Epithelial cell of esophagus (primary cell): ENCODE measurements around the gene LNP1.
A peak's percentile ranks its signal among the peaks of the same experiment; 100 is the strongest.
"Not testable (repeated sequence)": the region's sequence is repeated elsewhere in the genome, so short reads cannot be mapped to it uniquely, and the experiment has no call there.

Source experiments
- DNase-seq: peaks from one replicate; pipeline ENCODE4 v3.0.0; 2010; ENCODE audit warnings: low read depth
- H3K4me3 ChIP-seq: 2 replicates; pipeline ENCODE4 v1.5.1; 2011; ENCODE audit warnings: mild to moderate bottlenecking, low read length, control low read depth
- CTCF ChIP-seq: IDR thresholded peaks from 2 replicates; pipeline ENCODE4 v1.5.1; 2011; ENCODE audit warnings: low read depth, mild to moderate bottlenecking, low read length, control low read depth, inconsistent platforms; ENCODE audit not compliant: insufficient read depth; ENCODE audit errors: missing control alignments

LNP1 gene

DNA sequence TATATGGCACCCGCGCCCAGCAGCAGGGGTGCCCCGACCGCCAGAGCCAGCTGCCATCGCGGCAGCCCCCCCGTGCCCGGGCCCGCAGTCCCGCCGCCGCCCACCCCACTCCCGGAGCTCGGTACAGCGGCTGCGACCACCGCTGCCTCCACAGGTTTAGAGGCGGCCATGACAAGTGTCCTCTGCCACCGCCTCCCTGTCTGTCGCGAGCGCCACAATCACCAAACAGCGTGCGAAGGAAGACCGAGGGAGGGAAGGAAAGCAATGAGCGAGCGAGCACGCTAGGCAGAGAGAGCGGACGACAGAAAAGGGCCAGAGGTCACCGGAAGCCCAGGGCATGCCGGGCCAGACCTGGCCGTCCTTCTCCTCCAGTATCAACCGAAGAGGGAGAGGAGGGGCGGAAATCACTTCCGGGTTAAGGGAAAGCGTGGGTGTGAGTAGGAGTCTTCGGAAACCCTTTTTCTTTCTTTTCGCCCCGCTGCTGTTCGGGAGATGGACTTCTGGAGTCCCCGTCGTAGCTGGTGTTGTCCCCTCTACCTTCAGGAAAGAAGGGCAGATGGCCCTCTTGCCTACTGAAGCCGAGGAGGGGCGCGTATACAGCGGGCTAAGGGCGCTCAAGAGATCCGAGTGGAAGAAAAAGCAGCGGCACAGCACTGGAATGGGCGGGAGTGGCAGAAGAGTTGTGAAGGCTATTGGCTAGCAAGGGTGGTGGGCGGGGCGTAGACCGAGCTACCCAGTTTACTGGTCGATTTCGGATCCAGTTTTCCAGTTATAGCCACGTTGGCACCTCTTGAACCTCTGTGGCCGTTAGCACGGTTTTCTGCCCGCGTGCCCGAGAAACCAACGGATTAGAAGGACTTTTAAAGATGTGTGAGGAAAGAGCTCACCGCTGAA lies at the start of gene LNP1, which contains the start of gene TOMM70:
LNP1 (plus strand) TSS at position 760 of the 894 bp plus-strand sequence. CDS start 28,191 bp downstream, outside the sequence.
TOMM70 (minus strand) TSS at position 310 of the 894 bp plus-strand sequence; CDS start at position 170, 140 bp downstream.
- DNase-seq: peak; percentile 97

DNA sequence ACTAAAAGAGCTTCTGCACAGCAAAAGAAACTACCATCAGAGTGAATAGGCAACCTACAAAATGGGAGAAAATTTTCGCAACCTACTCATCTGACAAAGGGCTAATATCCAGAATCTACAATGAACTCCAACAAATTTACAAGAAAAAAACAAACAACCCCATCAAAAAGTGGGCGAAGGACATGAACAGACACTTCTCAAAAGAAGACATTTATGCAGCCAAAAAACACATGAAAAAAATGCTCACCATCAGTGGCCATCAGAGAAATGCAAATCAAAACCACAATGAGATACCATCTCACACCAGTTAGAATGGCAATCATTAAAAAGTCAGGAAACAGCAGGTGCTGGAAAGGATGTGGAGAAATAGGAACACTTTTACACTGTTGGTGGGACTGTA lies 49.6 kb upstream of the LNP1 start:
- H3K4me3 ChIP-seq, DNase-seq: not testable (repeated sequence)

More for the DNA sequence above, at the start of gene LNP1, which contains the start of gene TOMM70:
- TF ChIP-seq CTCF: no peak
- H3K4me3 ChIP-seq: peak within 1 kb of the TSS; percentile 93

DNA sequence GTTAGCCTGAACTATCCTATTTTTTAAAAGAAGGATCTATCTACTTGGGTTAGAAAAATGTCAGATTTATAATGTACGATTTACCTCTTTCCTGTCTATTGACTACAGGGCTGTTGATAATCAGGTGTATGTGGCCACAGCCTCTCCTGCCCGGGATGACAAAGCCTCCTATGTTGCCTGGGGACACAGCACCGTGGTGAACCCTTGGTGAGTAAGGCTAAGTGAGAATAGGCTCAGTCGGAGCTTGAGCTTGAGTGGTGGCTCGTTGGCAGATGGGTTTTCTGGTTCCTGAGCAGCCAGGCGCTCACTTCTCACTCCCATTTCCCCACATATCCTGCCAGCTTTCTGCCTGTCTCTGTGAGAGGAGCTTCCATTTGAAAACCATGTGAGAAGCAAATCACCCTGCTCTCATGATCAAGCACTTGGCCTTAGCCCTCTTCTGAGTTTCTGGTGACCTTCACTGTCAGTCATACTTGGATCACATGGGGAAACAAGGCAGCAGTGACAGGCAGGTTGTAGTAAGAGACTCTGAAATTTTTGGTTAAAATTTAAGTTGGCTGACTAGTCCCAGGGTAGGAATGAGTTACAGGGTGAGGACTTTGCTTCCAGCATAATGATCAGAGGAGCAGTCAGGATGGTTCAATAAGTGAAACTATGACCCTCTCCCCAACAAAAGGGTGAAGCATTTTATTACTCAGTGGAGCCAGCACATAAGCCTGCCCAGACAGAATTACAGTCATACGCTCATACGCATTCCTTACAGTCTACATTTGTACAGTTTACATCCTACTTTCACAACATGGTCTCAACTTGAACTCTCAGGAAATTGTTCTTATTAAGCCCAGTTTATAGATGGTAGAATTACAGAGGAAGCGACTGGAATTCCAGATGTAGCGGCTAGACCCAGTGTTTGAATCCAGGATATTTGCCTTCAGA lies 48.8 kb upstream of the LNP1 start:
- no peak for TF ChIP-seq CTCF
- peak; percentile 52 for DNase-seq
- no peak overlapping the region for H3K4me3 ChIP-seq

DNA sequence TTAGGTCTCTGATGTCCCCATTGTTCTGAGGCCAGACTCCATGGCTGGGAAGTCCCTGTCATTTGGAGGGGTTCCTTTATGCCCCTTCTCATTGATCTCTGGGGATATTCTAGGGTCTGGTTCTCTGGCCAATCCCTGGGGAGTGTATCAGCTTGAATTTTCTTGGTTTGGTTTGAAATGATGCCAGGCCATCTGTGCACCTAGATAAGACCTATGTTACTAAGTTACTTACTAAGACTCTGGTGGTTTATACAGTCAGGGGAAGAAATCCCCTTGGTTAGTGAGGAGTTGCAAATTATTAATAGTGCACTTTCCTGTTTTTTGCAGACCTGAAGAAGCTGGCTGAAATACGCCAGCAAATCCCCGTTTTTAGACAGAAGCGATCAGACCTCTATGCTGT lies 46.5 kb upstream of the LNP1 start:
- no peak for DNase-seq
- TF ChIP-seq CTCF: no peak
- no peak overlapping the region for H3K4me3 ChIP-seq

DNA sequence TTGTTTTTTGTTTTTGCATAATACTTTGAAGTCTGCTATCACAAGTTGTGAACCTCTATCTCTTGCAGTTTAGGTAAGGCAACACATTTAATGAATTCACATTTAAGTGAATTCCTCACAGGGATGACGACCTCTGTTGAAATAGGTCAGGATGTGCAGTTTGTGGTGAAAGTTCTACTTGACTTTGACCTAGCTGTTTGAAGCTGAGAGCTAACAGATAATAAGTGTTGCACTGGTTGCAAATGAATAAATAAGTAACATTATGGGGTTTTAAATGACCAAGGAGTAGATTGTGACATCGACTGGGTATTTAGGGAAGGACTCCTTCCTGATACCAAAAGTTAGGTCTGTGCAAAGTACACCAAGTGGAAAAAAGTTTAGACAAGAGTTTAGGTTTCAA lies 42.9 kb upstream of the LNP1 start:
- no peak for TF ChIP-seq CTCF
- no peak overlapping the region for H3K4me3 ChIP-seq
- no peak for DNase-seq

DNA sequence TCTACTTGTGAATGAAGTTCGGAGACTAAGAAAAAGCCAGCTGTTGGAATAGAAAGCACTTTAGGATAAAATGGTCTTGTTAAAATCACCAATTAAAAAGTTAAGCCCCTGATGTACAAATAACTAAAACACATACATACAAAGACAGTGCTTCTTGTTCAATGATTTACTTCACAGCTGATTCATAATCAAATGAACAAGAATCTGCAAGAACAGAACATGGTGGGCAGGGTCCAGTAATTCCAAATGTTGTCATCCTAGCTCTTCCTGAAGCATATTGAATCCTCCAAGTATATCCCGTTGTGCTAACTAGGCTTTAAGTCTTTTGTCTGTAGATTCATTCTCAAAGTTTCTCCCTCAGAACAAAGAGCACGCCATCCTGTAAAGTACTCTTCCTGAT lies 42.3 kb upstream of the LNP1 start:
- H3K4me3 ChIP-seq: no peak overlapping the region
- no peak for TF ChIP-seq CTCF
- no peak for DNase-seq

DNA sequence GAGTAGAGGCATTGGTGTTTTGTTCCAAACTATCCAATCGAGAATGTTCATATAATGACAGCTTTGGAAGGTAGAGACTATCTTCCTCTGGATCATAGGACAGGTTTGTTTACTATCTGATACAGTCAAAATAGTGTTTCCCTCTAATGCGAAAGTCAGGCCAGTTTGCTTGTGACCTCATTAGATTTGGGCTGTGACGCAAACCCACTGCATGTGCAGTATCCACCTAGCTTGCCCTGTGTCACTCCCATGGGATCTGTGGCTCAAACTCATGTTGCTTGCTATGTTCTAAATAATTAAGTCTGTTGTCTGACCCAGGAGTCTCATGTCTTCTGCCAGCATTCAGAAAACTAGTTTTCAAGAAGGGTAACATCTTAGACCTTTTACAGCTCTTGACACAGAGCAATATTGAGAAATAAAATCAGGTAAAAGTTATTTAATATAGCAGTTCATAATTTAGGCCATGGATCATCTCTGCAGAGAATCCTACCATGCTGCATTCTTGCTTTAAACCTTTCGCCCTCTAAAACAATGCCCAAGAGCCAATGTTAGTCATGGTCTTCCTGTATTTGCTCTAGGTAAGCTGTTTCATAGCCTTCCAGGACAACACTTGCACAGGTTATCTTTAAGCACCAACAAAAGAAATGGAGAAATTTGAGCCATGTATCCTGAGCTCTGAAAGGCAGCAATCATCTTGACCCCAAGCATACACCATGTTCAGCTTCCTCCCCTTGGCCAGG lies 40.4 kb upstream of the LNP1 start:
- no peak overlapping the region for H3K4me3 ChIP-seq
- peak; percentile 53 for DNase-seq
- no peak for TF ChIP-seq CTCF
